HG03442 (cell line): ENCODE data around the gene NR1I3.

ENCODE experiments used
- ATAC-seq: cut with Tn5 transposase; IDR thresholded peaks from one replicate; pipeline ENCODE4 v1.9.1; 2021; ENCODE audit warnings: mild to moderate bottlenecking, moderate library complexity; ENCODE audit not compliant: unreplicated experiment

Gene NR1I3

DNA sequence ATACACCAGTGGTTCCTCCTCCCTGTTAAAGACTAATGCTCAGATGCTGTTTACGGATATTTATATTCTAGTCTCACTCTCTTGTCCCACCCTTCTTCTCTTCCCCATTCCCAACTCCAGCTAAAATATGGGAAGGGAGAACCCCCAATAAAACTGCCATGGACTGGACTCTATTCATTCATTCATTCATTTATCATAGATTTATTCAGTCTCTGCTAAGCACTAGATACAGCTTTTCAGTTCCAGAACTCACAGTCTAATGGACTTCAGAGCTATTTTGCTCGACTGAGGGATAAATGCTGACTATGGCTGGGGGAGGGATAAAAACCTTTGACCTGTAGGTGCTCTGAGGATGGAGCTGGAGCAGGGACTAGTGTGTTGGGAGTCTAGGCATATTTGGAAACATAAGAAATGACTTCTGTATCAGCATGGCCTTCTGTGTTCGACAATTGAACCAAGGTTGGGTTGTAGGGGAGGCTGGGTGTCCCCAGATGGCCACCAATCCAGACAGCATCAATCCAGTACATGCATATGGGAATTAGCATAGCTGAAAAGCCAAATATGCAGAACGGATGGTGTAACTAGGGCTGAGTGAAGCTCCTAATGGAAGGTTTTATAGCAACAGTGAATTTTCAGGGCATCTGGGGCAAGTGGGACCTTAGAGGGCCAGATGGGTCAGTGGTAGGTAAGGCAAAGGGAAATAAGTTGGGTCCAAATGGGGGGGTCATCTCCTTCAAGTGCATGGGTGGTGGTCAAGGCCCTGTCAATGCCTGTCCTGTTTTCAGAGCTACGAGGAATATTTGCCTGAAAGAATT, 18.7 kb downstream of the NR1I3 start:
- no peak for ATAC-seq

DNA sequence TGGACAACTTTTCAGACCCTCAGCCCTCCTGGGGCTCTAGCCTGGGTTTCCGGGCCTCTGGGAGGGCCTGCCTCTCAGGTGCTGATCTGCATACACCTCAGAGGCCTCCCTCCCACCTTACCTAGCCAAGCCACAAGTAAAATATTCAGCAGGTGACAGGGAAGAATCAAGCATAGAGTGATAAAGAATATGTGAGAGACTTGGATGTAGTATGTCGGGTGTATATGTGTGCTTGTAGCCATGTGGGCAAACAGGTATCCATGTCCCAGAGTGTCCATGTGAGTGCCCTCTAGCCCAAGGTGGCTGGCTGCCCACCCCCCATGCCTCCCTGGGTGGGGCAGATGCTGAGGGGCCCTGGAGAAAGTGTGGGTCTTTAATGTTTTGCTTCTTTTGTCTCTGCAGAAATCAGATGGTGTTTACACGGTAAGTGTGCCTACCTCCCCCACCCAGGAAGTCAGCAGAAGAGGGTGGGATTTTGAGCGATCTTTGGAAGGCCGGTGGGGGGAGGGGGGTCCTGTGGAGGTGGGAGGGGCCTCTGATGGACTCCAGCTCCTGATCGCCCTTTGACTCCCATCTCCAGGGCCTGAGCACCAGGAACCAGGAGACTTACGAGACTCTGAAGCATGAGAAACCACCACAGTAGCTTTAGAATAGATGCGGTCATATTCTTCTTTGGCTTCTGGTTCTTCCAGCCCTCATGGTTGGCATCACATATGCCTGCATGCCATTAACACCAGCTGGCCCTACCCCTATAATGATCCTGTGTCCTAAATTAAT, 19.5 kb downstream of the NR1I3 start:
- no peak for ATAC-seq

DNA sequence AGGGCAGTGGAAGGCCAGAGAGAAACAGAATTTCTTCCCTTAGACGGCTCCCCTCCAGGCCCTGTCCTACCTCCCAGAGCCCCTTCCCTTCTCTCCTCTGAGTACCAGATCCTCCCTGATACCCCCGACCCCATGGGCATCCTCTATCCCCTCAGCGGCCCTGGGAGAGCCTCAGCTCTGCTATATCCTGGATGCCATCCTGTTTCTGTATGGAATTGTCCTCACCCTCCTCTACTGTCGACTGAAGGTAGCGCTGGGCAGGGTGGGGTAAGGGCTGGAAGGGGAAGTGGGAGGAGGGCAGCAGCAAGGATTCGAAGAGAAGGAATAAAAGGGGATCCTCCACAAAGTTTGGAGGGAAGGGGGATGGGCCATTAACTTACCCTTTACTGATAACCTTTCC, 20.2 kb downstream of the NR1I3 start:
- ATAC-seq = no peak

DNA sequence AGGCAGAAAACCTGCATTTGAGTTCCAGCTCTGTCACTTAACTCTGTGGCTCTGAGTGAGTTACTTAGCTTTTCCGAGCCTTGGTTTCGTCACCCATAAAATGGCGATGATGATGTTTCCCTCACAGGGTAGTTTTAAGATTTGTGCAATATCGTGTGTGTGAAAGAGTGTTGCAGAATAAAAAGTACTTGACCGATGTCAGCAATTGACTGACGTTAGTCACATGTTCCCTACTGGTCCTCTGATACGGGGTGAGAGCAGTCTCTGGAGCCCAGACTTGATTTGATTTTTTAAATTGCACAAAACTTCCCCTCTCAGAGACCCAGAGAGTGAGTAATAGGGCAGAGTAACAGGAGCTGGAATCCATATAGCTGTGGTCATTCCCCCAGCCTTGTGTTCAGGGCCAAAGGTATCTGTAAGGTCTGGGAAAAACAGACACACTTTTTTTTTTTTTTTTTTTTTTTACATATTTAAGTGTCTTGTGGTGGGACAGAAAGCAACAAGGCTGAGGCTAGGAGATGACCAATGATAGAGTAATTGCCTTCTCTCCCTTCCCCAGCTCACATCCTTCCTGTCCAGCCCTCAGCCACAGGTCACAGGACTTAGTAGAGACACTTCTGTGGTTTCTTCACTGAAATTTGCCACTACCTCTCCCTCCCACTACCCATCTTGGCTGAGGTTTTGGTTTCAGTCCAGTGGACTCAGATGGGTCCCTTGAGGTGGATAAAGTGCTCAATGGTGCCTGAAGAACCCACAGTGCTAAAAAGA, 20.9 kb downstream of the NR1I3 start:
- ATAC-seq = peak; percentile 83

DNA sequence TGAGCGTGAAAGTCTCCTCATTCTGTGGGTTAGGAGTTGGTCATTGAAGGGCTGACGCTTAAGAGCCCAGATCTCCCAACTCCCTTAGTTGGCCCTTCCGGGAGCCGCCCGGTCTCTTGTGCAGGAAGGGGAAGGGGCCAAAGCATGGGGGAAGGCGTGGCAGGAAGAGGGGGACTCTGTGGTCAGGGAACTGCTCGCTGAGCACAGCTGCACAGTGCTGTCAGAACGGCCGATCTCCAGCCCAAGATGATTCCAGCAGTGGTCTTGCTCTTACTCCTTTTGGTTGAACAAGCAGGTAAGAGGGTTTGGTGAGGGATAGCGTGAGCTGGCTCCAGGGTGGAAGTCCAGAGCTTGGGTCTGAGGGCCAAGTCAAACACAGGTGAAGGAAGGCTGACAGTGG, 22.9 kb downstream of the NR1I3 start, which contains the start of gene FCER1G:
Gene FCER1G, plus strand, starts transcription at position 220 of the 400 bp plus-strand sequence. Its CDS starts 27 bp downstream, at position 247.
- no peak for ATAC-seq

DNA sequence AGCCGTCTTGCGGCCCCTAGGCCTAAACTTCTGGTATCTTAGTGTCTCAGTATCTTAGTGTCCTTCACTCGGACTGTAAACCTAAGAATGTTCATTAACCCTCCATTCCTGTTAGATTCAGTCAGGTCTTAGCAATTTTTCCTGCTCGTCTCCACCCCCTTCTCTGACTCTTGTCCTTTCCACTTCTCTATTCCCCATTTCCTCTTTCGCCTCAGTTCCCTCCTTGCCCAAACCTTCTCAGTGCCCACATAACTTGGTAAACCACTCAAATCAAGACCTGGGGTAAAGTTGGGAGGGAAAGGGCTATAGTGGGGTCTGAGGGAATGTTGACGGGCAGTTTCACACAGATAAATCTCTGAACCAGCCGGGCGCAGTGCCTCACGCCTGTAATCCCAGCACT, 23.6 kb downstream of the NR1I3 start:
- ATAC-seq = no peak

DNA sequence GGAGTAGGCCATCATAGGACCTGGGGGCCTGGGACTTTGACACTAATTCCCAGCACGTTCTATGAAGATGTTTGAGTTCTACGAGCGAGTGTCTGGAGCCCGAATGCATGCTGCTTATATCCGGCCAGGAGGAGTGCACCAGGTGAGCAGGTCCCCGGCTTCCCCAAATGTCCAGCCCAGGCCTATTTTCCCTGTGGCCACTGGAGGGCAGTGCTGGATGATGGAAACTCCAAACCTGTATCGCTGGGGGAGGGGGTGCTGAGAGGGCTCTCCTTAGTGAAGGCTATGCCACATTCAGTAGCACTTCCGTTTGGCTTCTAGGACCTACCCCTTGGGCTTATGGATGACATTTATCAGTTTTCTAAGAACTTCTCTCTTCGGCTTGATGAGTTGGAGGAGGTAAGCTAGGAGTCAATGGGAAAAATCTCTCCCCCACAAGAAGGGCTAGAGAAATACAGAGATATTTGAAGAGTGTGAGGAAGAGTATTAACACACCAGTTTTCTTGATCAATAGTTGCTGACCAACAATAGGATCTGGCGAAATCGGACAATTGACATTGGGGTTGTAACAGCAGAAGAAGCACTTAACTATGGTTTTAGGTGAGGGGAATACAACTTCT, 28.1 kb downstream of the NR1I3 start:
- no peak for ATAC-seq

DNA sequence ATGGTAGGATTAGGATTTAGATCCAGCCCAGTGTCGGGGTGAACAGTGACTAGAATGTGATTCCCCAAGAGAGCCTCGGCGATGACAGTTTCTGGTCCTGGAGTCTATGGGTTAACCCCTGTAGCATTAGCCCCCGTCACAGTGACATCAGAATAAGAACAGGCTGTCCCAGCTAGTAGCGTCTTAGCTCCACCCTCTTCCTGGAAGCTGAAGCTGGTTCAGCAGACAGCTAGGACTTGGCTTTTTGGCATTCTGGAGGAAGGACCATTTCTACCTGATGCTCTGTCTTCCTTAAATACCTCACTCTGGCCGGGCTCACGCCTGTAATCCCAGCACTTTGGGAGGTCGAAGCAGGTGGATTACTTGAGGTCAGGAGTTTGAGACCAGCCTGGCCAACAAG, 30.8 kb downstream of the NR1I3 start:
- no peak for ATAC-seq

DNA sequence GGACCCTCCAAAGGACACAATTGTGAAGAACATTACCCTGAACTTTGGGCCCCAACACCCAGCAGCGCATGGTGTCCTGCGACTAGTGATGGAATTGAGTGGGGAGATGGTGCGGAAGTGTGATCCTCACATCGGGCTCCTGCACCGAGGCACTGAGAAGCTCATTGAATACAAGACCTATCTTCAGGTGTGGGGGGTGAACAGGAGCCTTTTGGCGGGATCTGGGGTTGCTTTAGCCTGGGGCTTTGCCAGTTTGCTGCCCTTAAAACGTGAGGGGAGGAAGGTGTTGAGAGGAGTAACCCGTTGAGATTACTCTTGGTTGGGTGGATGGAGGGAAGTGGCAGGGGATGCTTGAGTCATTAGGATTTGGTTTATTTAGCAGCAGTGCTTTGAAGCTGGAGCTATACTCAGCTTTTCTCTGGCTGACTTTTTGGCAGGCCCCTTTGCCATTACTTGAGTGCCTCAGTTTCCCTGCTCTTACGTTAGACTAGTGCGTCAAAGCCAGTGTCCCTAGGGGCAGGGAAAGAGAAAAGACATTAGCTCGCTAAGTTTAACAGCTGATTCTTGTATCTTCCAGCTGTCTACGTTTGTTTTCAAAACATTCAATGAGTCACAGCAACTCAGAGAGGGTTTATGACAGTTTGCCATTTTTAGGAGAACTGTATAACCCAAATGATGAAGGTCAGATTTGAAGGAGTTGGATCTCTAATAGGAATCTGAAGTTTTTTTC, 31.4 kb downstream of the NR1I3 start:
- ATAC-seq = no peak

DNA sequence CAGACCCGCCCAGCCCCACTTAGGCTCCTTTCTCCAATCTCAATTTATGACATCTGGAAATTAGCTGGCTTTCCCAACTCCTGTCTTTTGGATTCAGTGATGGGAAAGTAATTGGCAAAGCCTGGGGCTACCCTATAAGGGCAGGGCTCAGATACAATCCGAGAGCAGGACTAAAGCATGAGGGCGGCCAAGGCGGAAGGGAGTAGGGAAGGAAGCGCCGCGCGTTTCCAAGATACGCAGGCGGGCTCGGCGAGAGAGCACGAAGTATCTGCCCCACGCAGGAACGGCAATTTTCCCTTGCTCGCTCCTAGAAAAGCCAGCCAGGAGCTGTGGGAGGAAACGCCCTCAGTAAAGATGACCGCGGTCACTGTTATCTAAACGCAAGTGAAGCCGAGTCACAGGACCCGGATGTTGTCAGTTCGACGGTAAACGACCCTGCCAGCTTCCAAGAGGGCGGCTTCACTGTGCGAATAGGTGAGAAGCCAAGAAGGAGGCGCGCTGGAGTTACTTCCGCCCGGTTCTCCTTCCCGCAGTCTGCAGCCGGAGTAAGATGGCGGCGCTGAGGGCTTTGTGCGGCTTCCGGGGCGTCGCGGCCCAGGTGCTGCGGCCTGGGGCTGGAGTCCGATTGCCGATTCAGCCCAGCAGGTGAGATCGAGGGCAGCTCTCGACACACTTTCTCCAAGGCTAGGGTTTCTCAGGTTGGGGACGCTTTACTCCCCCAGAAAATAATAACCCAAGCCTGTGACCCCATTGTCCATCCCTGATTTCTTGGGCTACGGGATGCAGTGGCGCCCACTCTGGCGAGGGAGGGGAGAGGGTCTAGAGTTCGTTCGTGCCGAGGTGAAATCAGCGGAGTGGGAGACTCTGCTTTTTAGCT, 35.9 kb downstream of the NR1I3 start, which contains the start of gene NDUFS2:
Gene NDUFS2, plus strand, starts transcription at position 532 of the 877 bp plus-strand sequence. Its CDS starts 19 bp downstream, at position 551.
- peak; percentile 94 for ATAC-seq

DNA sequence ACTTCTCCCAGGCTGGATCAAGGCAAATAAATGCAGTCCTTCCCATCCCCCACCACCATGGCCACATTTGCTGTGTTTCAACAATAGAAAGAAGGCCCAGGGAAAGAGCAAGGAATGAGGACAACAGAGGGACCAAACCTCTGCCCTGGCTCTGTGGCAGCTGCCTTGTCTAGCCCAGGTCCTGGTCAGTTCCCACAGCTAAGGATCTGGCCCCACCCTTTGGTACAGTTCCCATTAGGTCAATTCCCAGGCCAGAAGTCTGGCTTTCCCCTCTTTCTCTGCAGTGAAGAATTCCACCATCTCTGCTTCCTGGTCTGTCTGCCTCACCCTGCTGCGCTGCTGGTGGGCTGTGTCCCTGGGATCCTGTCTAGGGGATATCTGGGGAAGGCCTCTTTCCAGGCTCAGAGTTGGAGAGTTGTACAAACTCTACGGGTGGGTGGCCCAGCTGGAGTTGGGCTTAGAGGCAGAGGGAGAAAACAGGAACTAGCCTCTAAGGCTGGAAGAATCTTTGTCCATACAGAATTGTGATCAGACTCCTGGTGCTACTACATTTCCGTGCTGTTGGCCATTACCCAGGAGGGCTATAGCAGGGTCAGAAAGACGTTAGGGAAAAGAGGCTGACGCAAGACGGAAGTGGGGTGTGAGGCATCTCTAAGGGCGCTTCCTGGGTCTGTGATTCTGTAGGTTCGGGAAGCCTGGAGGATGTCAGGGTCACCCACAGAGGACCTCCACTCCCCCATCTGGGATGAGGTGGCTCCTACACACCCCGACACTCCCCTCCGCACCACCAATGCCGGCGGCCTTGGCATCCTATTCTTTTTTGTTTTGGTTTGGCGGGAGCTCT, 36.8 kb downstream of the NR1I3 start:
- no peak for ATAC-seq

DNA sequence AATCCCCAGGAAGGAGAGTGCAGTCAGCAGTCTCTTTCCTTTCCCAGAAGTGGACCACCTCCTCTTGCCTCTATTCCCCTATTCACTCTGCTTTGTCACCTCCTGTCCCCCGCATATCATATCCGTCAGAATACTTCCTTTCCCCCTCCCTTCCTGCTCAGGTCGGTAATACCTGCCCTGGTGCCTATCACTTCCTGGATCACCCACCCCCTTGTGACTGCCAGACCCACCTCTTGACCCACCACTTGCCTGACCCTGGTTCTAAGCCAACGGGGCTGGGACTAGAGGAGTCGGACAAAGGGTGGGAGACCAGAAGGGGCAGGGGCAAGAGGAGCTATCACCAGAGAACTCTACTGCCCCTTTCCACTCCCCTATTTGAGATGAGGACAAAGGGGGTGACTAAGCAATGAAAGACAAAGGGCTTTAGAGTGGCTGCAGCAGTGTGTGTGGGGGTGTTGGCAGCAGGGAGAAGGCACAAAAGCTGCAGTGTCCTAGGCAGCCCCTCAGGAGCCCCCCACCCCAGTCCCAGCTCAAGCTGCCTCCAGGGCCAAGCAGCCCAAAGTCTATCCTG, 37.5 kb downstream of the NR1I3 start:
- ATAC-seq = no peak

DNA sequence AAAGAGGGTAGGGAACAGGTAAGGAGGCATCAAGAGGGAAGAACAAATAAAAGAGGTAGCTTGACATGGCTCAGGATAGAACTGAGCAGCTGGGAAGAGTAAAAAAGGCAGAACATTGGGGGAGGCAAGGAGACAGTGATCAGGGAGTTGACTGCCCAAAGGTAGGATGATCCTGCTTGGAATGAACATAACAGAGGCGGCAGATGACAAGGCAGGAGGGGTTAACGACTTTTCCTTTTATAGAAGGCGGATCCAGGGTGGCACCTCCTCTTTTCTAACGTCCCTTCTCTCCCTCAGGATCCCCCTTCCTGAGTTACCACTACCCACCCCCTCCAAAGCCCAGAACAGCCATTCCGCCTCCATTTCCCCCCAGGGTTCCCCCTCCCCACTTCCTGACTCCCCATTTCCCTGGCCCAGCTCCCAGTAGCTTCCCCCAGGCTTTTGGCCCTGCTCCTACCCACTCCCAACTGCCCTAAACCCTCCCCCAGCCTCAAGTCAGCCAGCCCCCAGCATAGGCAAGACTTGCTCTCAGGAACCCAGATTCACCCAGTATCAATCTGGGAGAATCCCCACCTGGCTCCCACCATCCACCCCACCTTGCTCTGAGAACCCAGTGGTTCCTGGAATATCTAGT, 38.4 kb downstream of the NR1I3 start:
- no peak for ATAC-seq

DNA sequence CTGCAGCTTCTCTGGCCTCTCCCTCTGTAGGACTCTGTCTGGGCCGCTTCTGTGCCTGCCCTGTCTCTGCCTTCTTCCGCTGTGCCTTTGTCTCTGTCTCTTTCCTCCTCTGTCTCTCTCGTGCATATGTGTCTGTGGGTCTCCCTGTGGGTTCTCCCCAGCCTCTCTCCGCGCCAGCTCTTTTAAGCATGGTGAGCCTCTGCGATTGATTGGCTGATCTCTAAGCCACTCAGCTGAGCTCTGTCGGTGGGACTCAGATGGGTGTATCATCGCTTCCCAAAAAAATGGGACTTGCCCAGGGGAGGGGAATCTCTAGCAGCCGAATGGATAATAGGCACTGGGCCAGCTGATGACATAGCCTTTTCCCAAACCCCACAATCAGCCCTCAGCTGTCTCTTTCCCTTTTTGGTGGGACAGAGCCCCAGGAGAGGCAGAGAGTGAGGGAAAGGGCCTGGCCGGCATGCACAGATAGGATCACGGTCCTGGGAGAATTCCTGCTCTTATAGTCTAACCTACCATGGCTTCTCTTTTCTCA, 39.0 kb downstream of the NR1I3 start, which contains the start of gene ADAMTS4:
Gene ADAMTS4, minus strand, starts transcription at position 158 of the 535 bp plus-strand sequence. CDS start 427 bp downstream, outside the sequence.
- ATAC-seq = no peak

DNA sequence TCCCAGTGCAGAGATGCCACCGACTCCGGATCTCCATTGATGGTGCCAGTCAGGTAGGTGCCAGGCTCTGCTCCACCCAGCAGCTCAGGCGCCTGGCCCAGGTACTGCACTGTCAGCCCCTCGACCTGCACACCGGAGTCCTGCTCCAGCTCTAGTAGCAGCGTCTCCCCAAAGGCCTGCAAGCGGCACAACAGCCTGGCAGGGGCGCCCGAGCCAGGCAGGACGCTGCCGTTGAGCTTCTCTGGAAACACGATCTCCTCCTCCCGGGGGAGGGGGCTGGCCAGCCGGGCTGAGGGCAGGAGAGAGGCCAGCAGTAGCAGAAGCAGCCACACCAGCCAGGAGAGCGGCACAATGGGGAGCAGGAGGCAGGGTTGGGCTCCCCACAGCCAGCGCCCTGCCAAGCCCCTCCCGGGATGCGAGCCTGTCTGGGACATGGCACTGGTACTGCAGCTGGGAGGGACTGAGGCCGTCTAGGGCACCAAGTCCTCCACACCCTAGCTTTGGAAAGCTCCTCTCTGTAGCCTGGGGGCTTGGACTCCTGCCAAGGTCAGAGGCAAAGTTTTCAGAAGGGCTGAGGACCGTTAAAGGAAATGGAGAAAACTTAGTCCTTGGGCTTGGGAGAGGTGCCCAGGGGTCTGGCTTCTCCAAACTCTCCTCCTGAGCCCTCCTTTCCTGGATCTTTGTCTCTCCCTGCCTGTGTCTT, 39.7 kb downstream of the NR1I3 start:
- ATAC-seq = no peak

DNA sequence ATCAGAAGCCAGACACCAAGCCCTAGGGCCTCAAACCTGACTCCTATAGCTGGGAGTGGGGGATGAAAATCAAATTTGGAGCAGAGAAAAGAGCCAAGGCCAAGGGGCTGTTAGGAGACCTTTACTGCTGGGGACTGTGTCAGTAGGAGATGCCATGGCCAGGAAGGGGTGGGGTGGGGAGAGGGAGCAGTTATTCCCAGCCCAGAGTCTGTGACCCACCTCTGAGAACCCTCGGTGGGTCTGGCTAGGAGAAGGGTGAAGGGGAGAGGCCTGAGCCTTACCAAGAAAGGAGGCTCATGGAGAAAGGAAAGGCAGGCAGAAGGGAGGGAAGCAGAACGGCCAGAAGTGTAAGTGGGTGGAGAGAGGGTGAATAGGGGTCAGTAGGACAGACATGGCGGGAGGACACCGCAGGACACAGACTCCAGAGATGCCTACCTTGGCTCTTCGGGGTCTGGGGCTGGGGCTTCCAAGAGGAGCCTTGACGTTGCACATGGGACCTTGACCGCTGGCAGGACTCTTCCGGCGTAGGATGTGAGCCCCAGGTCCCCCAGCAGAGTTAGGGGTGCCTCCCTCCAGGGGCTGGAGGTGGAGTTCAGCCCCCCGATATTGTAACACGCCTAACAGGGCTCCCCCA, 40.3 kb downstream of the NR1I3 start:
- no peak for ATAC-seq
